HepG2 (cell line): ENCODE results near the gene IP6K3. TPM values are rescaled to one million over a fixed set of nuclear protein-coding genes. Genes with fewer than 3 reads are reported as not detected.

ENCODE experiments used
- AKNA ChIP-seq: sonication (generic); formaldehyde crosslinking; IDR thresholded peaks from 2 replicates; pipeline ENCODE4 v1.4.0; 2020; ENCODE audit warnings: missing genetic modification reagents, borderline replicate concordance
- BCL6 ChIP-seq: IDR thresholded peaks from 2 replicates; pipeline ENCODE4 v1.6.1; 2016; ENCODE audit warnings: missing genetic modification reagents, missing compliant biosample characterization
- E2F2 ChIP-seq: sonication (generic); formaldehyde crosslinking; IDR thresholded peaks from 2 replicates; pipeline ENCODE4 v1.4.0; 2020; ENCODE audit warnings: missing genetic modification reagents, borderline replicate concordance
- HIVEP1 ChIP-seq: sonication (generic); formaldehyde crosslinking; IDR thresholded peaks from 2 replicates; pipeline ENCODE4 v1.4.0; 2020; ENCODE audit warnings: mild to moderate bottlenecking, missing genetic modification reagents
- JUNB ChIP-seq: sonication (generic); formaldehyde crosslinking; IDR thresholded peaks from 2 replicates; pipeline ENCODE4 v1.8.0; 2022; ENCODE audit warnings: missing genetic modification reagents, mild to moderate bottlenecking, borderline replicate concordance
- MAF1 ChIP-seq: sonication (generic); formaldehyde crosslinking; IDR thresholded peaks from 2 replicates; pipeline ENCODE4 v1.5.0; 2020; ENCODE audit warnings: missing genetic modification reagents, borderline replicate concordance
- MIXL1 ChIP-seq: IDR thresholded peaks from 2 replicates; pipeline ENCODE4 v1.6.1; 2016
- NFRKB ChIP-seq: fragments of 450-650 bp; IDR thresholded peaks from 2 replicates; pipeline ENCODE4 v1.6.1; 2017
- PHB2 ChIP-seq: fragments of 450-650 bp; IDR thresholded peaks from 2 replicates; pipeline ENCODE4 v1.6.1; 2018; ENCODE audit not compliant: partially characterized antibody
- PPARG ChIP-seq: conservative IDR thresholded peaks from 2 replicates; pipeline ENCODE4 v1.6.1; 2016; ENCODE audit warnings: missing biosample characterization, missing genetic modification reagents
- SMARCC2 ChIP-seq: fragments of 450-650 bp; IDR thresholded peaks from 2 replicates; pipeline ENCODE4 v1.6.1; 2017; ENCODE audit warnings: antibody characterized with exemption, mild to moderate bottlenecking
- SP140L ChIP-seq: sonication (generic); formaldehyde crosslinking; IDR thresholded peaks from 2 replicates; pipeline ENCODE4 v1.4.0; 2020; ENCODE audit warnings: missing genetic modification reagents, borderline replicate concordance
- THAP11 ChIP-seq: IDR thresholded peaks from 2 replicates; pipeline ENCODE4 v1.6.1; 2016; ENCODE audit warnings: missing biosample characterization, missing genetic modification reagents
- ZNF547 ChIP-seq: sonication (generic); formaldehyde crosslinking; IDR thresholded peaks from 2 replicates; pipeline ENCODE4 v1.5.1; 2020; ENCODE audit warnings: mild to moderate bottlenecking, missing genetic modification reagents
- ZNF687 ChIP-seq: sonication (generic); formaldehyde crosslinking; IDR thresholded peaks from 2 replicates; pipeline ENCODE4 v1.5.1; 2020; ENCODE audit warnings: mild to moderate bottlenecking, missing genetic modification reagents, moderate library complexity
- ZNF772 ChIP-seq: sonication (generic); formaldehyde crosslinking; IDR thresholded peaks from 2 replicates; pipeline ENCODE4 v1.5.0; 2020; ENCODE audit warnings: mild to moderate bottlenecking, missing genetic modification reagents
- ZNF839 ChIP-seq: sonication (generic); formaldehyde crosslinking; IDR thresholded peaks from 2 replicates; pipeline ENCODE4 v1.4.0; 2020; ENCODE audit warnings: missing genetic modification reagents, mild to moderate bottlenecking, borderline replicate concordance
- polyA plus RNA-seq, 8 experiments: library from polyadenylated mRNA; depleted of rRNA in 3 of 8; stranded (reverse) in 7 of 8; unstranded in 1 of 8; fragments of >200 nt; fragmentation: Illumina TruSeq in 4 of 8; extraction: Trizol in 4 of 8; gene quantifications; 2 replicates each; pipeline versions ENCODE4 v1.2.1 to v1.2.3, GENCODE V29; 2011 to 2016; ENCODE audit warnings: low read depth in 4 of 8, missing spikeins in 1 of 8, mixed read lengths in 1 of 8; ENCODE audit not compliant: insufficient read depth in 1 of 8
- total RNA-seq, 5 experiments: library from RNA; depleted of rRNA; stranded (reverse); fragments of >200 nt; fragmentation: Illumina TruSeq; extraction: Trizol; gene quantifications; 2 replicates each; pipeline ENCODE4 v1.2.3, GENCODE V29; 2016; ENCODE audit warnings: low read depth in 1 of 5
- TF ChIP-seq, protein P1 (sequence below): sonication (generic); formaldehyde crosslinking; IDR thresholded peaks from 2 replicates; pipeline ENCODE4 v1.4.0; 2020; ENCODE audit warnings: missing genetic modification reagents

Gene IP6K3
- total and polyA plus RNA-seq, 2 of the 13 experiments (the other 11 are each of a cell fraction or from before 2014, with no cell fraction given) = 0.11 to 0.18 TPM

- no peak for TF ChIP-seq AKNA (CRISPR knock-in tag)
- TF ChIP-seq MAF1 (CRISPR knock-in tag) = peak; percentile 13; the same call in 1 of the 2 replicates
- TF ChIP-seq SMARCC2 = no peak
- peak; percentile 97 for TF ChIP-seq ZNF547 (CRISPR knock-in tag)
- TF ChIP-seq THAP11 = peak; percentile 95
- TF ChIP-seq HIVEP1 (CRISPR knock-in tag) = 0 out of 2 replicates have a peak, but pooled peaks have one; percentile 21
- peak; percentile 61; the same call in 1 of the 2 replicates for TF ChIP-seq PPARG (CRISPR knock-in tag)
- no peak for TF ChIP-seq ZNF839 (CRISPR knock-in tag)
- TF ChIP-seq ZNF772 (CRISPR knock-in tag) = no peak
- peak; percentile 84 for TF ChIP-seq ZNF687 (CRISPR knock-in tag)
- TF ChIP-seq SP140L (CRISPR knock-in tag) = 0 out of 2 replicates have a peak, but pooled peaks have one; percentile 52
- TF ChIP-seq BCL6 (CRISPR knock-in tag) = peak; percentile 49
- 0 out of 2 replicates have a peak, but pooled peaks have one; percentile 29 for TF ChIP-seq JUNB (CRISPR knock-in tag)
- peak; percentile 74; the same call in 1 of the 2 replicates for TF ChIP-seq E2F2 (CRISPR knock-in tag)
- peak; percentile 83; the same call in 1 of the 2 replicates for TF ChIP-seq MIXL1
- no peak for TF ChIP-seq PHB2
- no peak for TF ChIP-seq NFRKB
- TF ChIP-seq, protein P1, sequence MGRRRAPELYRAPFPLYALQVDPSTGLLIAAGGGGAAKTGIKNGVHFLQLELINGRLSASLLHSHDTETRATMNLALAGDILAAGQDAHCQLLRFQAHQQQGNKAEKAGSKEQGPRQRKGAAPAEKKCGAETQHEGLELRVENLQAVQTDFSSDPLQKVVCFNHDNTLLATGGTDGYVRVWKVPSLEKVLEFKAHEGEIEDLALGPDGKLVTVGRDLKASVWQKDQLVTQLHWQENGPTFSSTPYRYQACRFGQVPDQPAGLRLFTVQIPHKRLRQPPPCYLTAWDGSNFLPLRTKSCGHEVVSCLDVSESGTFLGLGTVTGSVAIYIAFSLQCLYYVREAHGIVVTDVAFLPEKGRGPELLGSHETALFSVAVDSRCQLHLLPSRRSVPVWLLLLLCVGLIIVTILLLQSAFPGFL (CRISPR knock-in tag) = no peak
These were observed 42.2 kb upstream of the IP6K3 start, which contains the start of gene LEMD2 (continued) for GRCh38 chr6:33788694-33789549.
